Measurements from ENCODE around the gene KIF21B. TPM values are rescaled to one million over a fixed set of nuclear protein-coding genes. Genes with fewer than 3 reads are reported as not detected.

KIF21B gene
- total and polyA plus RNA-seq, 2 experiments from 2014 or later: 0.29 to 3.5 TPM

GRCh38 chr1:200998323-200998722 is 25.2 kb downstream of the KIF21B start:
- no peak overlapping the region for H3K27ac ChIP-seq
- no peaks in the 10 kb centered on the region for H3K36me3 ChIP-seq
- H3K9me3 ChIP-seq (ENCODE audit: low read depth): no peaks in the 10 kb centered on the region
- no peak for DNase-seq (ENCODE audit: low read depth in 1 of 2, low spot score in 1 of 2)
- no peaks in the 10 kb centered on the region for H3K4me1 ChIP-seq (ENCODE audit: low read depth)
- TF ChIP-seq CTCF (IDR thresholded peaks at IDR 0.05; ENCODE audit: low read depth, low read length): no peak
- H3K27me3 ChIP-seq: no peaks in the 10 kb centered on the region
- H3K4me3 ChIP-seq: no peak overlapping the region

- Histone ChIP-seq H3K9me3 (ENCODE audit: low read depth) (no peaks in the 10 kb centered on the region), H3K4me3 (no peak overlapping the region), H3K27me3 (no peaks in the 10 kb centered on the region), H3K4me1 (ENCODE audit: low read depth) (no peaks in the 10 kb centered on the region), H3K27ac (no peak overlapping the region), H3K36me3 (no peaks in the 10 kb centered on the region)
- TF ChIP-seq CTCF (IDR thresholded peaks at IDR 0.05; ENCODE audit: low read depth, low read length): no peak
- no peak for DNase-seq (ENCODE audit: low read depth in 1 of 2, low spot score in 1 of 2)
Measured at GRCh38 chr1:200992382-200993048, 31.0 kb downstream of the KIF21B start.

GRCh38 chr1:200991097-200991614 is 32.4 kb downstream of the KIF21B start:
- no peaks in the 10 kb centered on the region for H3K27me3 ChIP-seq
- no peak overlapping the region for H3K27ac ChIP-seq
- H3K36me3 ChIP-seq: no peaks in the 10 kb centered on the region
- H3K4me1 ChIP-seq (ENCODE audit: low read depth): no peaks in the 10 kb centered on the region
- no peak for DNase-seq (ENCODE audit: low read depth in 1 of 2, low spot score in 1 of 2)
- no peak overlapping the region for H3K4me3 ChIP-seq
- no peak for TF ChIP-seq CTCF (IDR thresholded peaks at IDR 0.05; ENCODE audit: low read depth, low read length)
- no peaks in the 10 kb centered on the region for H3K9me3 ChIP-seq (ENCODE audit: low read depth)

- no peak for DNase-seq (ENCODE audit: low read depth in 1 of 2, low spot score in 1 of 2)
- H3K27me3 ChIP-seq: no peaks in the 10 kb centered on the region
- no peak overlapping the region for H3K4me3 ChIP-seq
- no peaks in the 10 kb centered on the region for H3K36me3 ChIP-seq
- H3K9me3 ChIP-seq (ENCODE audit: low read depth): no peaks in the 10 kb centered on the region
- TF ChIP-seq CTCF (IDR thresholded peaks at IDR 0.05; ENCODE audit: low read depth, low read length): no peak
- H3K27ac ChIP-seq: no peak overlapping the region
- no peaks in the 10 kb centered on the region for H3K4me1 ChIP-seq (ENCODE audit: low read depth)
Measured at GRCh38 chr1:200990114-200990513, 33.4 kb downstream of the KIF21B start.

GRCh38 chr1:200989337-200989736 is 34.2 kb downstream of the KIF21B start:
- no peak overlapping the region for H3K4me3 ChIP-seq
- H3K9me3 ChIP-seq (ENCODE audit: low read depth): no peaks in the 10 kb centered on the region
- TF ChIP-seq CTCF (IDR thresholded peaks at IDR 0.05; ENCODE audit: low read depth, low read length): no peak
- no peak for DNase-seq (ENCODE audit: low read depth in 1 of 2, low spot score in 1 of 2)
- no peaks in the 10 kb centered on the region for H3K4me1 ChIP-seq (ENCODE audit: low read depth)
- H3K27me3 ChIP-seq: no peaks in the 10 kb centered on the region
- no peak overlapping the region for H3K27ac ChIP-seq
- H3K36me3 ChIP-seq: no peaks in the 10 kb centered on the region

Data from cardiac muscle cell (in vitro differentiated cells and primary cell).